GM23338 (cell line): Measurements from ENCODE around the gene GHRL. TPM values are rescaled to one million over a fixed set of nuclear protein-coding genes. Genes with fewer than 3 reads are reported as not detected.

Source experiments
- ATAC-seq: fragments of 200-7000 bp; cut with Tn5 transposase; 3 replicates; pipeline ENCODE4 v1.9.1; 2020
- DNase-seq: peaks from one replicate; pipeline ENCODE4 v3.0.0-alpha.2; 2015; ENCODE audit warnings: low spot score
- H2AFZ ChIP-seq: fragments of 200-600 bp; sonication (generic); 2 replicates; pipeline ENCODE4 v1.8.0; 2016; ENCODE audit warnings: antibody characterized with exemption, mild to moderate bottlenecking, moderate library complexity
- H3F3A ChIP-seq: fragments of 200-600 bp; sonication (generic); replicated peaks from 2 replicates; pipeline ENCODE4 v1.8.0; 2017; ENCODE audit warnings: antibody characterized with exemption, mixed run types, low read depth
- H3K27ac ChIP-seq: fragments of 200-600 bp; sonication (generic); 2 replicates; pipeline ENCODE4 v1.6.1; 2016; ENCODE audit warnings: low read depth
- H3K27me3 ChIP-seq: fragments of 200-600 bp; sonication (generic); 2 replicates; pipeline ENCODE4 v1.8.0; 2016; ENCODE audit warnings: mild to moderate bottlenecking, mixed run types, moderate library complexity; ENCODE audit not compliant: insufficient read depth
- H3K36me3 ChIP-seq: fragments of 200-600 bp; sonication (generic); 2 replicates; pipeline ENCODE4 v1.8.0; 2016; ENCODE audit warnings: mild to moderate bottlenecking; ENCODE audit not compliant: insufficient read depth
- H3K4me1 ChIP-seq: fragments of 200-600 bp; sonication (generic); 2 replicates; pipeline ENCODE4 v1.8.0; 2016; ENCODE audit warnings: mild to moderate bottlenecking, moderate library complexity; ENCODE audit not compliant: insufficient read depth
- H3K4me2 ChIP-seq: fragments of 200-600 bp; sonication (generic); 2 replicates; pipeline ENCODE4 v1.7.1; 2017; ENCODE audit warnings: mixed run types
- H3K4me3 ChIP-seq: fragments of 200-600 bp; sonication (generic); 2 replicates; pipeline ENCODE4 v1.6.1; 2016; ENCODE audit warnings: mixed run types
- H3K79me2 ChIP-seq: fragments of 200-600 bp; sonication (generic); replicated peaks from 2 replicates; pipeline ENCODE4 v1.8.0; 2017; ENCODE audit warnings: mild to moderate bottlenecking; ENCODE audit not compliant: insufficient read depth
- H3K9me2 ChIP-seq: fragments of 200-600 bp; sonication (generic); 2 replicates; pipeline ENCODE4 v1.8.0; 2017; ENCODE audit not compliant: insufficient read depth
- H4K20me1 ChIP-seq: fragments of 200-600 bp; sonication (generic); replicated peaks from 2 replicates; pipeline ENCODE4 v1.8.0; 2017; ENCODE audit warnings: mild to moderate bottlenecking; ENCODE audit not compliant: insufficient read depth
- H3K27ac Mint-ChIP-seq: 2 replicates; pipeline ENCODE4 v1.8.0; 2020; ENCODE audit warnings: inconsistent platforms, mild to moderate bottlenecking, moderate library complexity, mixed read lengths
- H3K27me3 Mint-ChIP-seq: 3 replicates; pipeline ENCODE4 v1.8.0; 2022; ENCODE audit warnings: low read depth, mild to moderate bottlenecking, moderate library complexity, mixed read lengths, inconsistent platforms; ENCODE audit not compliant: insufficient read depth, poor library complexity
- H3K36me3 Mint-ChIP-seq: 3 replicates; pipeline ENCODE4 v1.8.0; 2021; ENCODE audit warnings: low read depth, mild to moderate bottlenecking, inconsistent platforms, moderate library complexity, mixed read lengths
- H3K4me1 Mint-ChIP-seq: 3 replicates; pipeline ENCODE4 v1.8.0; 2020; ENCODE audit warnings: mild to moderate bottlenecking, inconsistent platforms, mixed read lengths
- H3K4me3 Mint-ChIP-seq: 3 replicates; pipeline ENCODE4 v1.8.0; 2021; ENCODE audit warnings: moderate library complexity, mild to moderate bottlenecking, inconsistent platforms, mixed read lengths
- H3K9me3 Mint-ChIP-seq: 3 replicates; pipeline ENCODE4 v1.8.0; 2020; ENCODE audit warnings: moderate library complexity, mild to moderate bottlenecking, inconsistent platforms, mixed read lengths
- CREB1 ChIP-seq: fragments of 250-450 bp; sonication (Bioruptor Pico); IDR thresholded peaks from 2 replicates; pipeline ENCODE4 v1.5.0; 2020; ENCODE audit warnings: low read depth, mild to moderate bottlenecking, moderate library complexity
- EZH2 ChIP-seq: fragments of 200-600 bp; sonication (generic); IDR thresholded peaks from one replicate; pipeline ENCODE4 v1.8.0; 2017; ENCODE audit warnings: antibody characterized with exemption, mild to moderate bottlenecking, low read depth; ENCODE audit not compliant: unreplicated experiment
- EZH2phosphoT487 ChIP-seq: fragments of 200-600 bp; sonication (generic); IDR thresholded peaks from one replicate; pipeline ENCODE4 v1.8.1; 2018; ENCODE audit warnings: antibody characterized with exemption; ENCODE audit not compliant: unreplicated experiment
- JUNB ChIP-seq: IDR thresholded peaks from one replicate; pipeline ENCODE4 v1.6.1; 2016; ENCODE audit warnings: antibody characterized with exemption; ENCODE audit not compliant: unreplicated experiment
- NANOG ChIP-seq: IDR thresholded peaks from 2 replicates; pipeline ENCODE4 v1.6.1; 2016; ENCODE audit warnings: antibody characterized with exemption, borderline replicate concordance
- POLR2AphosphoS5 ChIP-seq: IDR thresholded peaks from 2 replicates; pipeline ENCODE4 v1.6.1; 2016; ENCODE audit warnings: antibody characterized with exemption, low read depth
- STAT1 ChIP-seq: IDR thresholded peaks from one replicate; pipeline ENCODE4 v1.6.1; 2016; ENCODE audit warnings: antibody characterized with exemption; ENCODE audit not compliant: unreplicated experiment
- ZNF114 ChIP-seq: fragments of 250-450 bp; sonication (Bioruptor Pico); IDR thresholded peaks from 2 replicates; pipeline ENCODE4 v1.5.0; 2020; ENCODE audit warnings: mild to moderate bottlenecking, moderate library complexity
- ZNF331 ChIP-seq: fragments of 250-450 bp; sonication (Bioruptor Pico); IDR thresholded peaks from 2 replicates; pipeline ENCODE4 v1.5.0; 2020; ENCODE audit warnings: low read depth, mild to moderate bottlenecking, moderate library complexity
- long read RNA-seq: library from polyadenylated mRNA; unstranded; transcript quantifications from one replicate; pipeline ENCODE4 v2.0.0, GENCODE V29; 2020; ENCODE audit not compliant: unreplicated experiment
- polyA plus RNA-seq: library from polyadenylated mRNA; unstranded; fragments of >200 nt; fragmentation: Nextera tagmentation; extraction: Ambion mirVana; gene quantifications from 2 replicates; pipeline ENCODE4 v1.2.1, GENCODE V29; 2016
- total RNA-seq: library from RNA; depleted of rRNA; stranded (reverse); fragments of >200 nt; shearing (Covaris generic); gene quantifications from 2 replicates; pipeline ENCODE4 v1.2.3, GENCODE V29; 2014; rRNA removed
- TF ChIP-seq, protein P1 (sequence below): IDR thresholded peaks from one replicate; pipeline ENCODE4 v1.6.1; 2018; ENCODE audit warnings: antibody characterized with exemption; ENCODE audit not compliant: unreplicated experiment
- TF ChIP-seq, protein P2 (sequence below): IDR thresholded peaks from 2 replicates; pipeline ENCODE4 v1.6.1; 2016; ENCODE audit warnings: antibody characterized with exemption
- TF ChIP-seq, protein P3 (sequence below): fragments of 250-450 bp; sonication (Bioruptor Pico); IDR thresholded peaks from 2 replicates; pipeline ENCODE4 v1.5.0; 2020; ENCODE audit warnings: mild to moderate bottlenecking, moderate library complexity
- TF ChIP-seq, protein P4 (sequence below), 2 experiments: fragments of 200-600 bp in 1 of 2; sonication (generic) in 1 of 2; conservative IDR thresholded peaks; 2 replicates each; pipeline versions ENCODE4 v1.5.1 to v1.6.1; 2016 to 2017; ENCODE audit warnings: antibody characterized with exemption in 2 of 2, low read depth in 2 of 2, mild to moderate bottlenecking in 2 of 2, moderate library complexity in 1 of 2

GHRL gene, protein sequence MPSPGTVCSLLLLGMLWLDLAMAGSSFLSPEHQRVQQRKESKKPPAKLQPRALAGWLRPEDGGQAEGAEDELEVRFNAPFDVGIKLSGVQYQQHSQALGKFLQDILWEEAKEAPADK
- total RNA-seq (not detected in 2 replicates), polyA plus RNA-seq (0.52 and 0.78 TPM in 2 replicates)
- long read RNA-seq = 0 reads

DNA sequence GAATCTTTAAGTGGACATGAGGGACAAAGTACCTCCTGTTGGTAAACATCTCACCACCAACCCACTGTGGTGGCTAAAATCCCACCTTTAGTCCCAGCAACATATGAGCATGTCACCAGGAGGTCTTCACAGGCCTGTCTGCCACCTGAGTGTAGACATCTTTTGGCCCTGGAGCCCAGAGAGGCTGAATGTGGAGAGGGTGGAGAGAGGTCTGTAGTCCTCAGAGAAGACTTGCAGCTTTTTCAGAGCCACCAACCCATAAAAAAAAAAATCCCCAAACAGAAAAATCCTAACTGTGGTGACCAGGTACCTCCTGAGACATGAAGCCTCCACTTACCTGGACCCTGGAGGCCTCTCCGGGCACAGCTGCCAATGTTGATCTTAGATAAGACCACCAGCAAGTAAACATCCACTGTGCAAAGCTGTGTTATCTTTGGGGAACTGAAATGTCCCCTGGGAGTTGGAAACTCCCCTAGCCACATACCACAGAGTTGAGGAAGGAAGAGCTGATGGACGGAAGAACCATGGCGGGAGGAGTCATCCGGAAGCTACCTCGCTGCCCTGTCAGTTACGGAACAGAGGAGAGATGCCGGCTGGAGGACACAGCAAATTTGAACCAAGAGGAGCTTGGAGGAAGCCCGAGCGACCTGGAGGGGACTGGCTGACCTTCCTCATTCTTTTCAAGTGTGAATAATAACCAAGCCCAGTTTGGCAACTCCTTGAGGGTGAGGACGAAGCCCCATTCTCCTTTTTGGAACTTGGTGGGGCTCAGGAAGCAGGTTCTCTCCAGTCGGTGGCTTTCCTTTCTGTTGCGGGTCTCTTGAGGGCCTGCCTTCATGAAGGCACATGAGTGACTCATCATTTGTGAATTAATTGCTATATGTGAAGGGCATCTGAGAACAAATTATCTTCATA is at the start of gene GHRL:
TSS of gene GHRL (minus strand) at position 443 of the 915 bp plus-strand sequence. CDS start 2,767 bp downstream, outside the sequence.
- Mint-ChIP-seq H3K27me3 (no peaks in the 10 kb centered on the region), H3K27ac (peak within 1 kb of the TSS; percentile 73), H3K36me3 (peaks cover 10% of the 10 kb centered on the region), H3K4me1 (no peaks in the 10 kb centered on the region; the same call in 2 of the 3 replicates), H3K4me3 (no peak within 1 kb of the TSS), H3K9me3 (no peaks in the 10 kb centered on the region; the same call in 2 of the 3 replicates)
- H3F3A ChIP-seq = no peaks in the 10 kb centered on the region
- no peak for TF ChIP-seq CREB1 (CRISPR knock-in tag)
- TF ChIP-seq POLR2AphosphoS5 = no peak
- TF ChIP-seq ZNF114 = no peak
- TF ChIP-seq JUNB = no peak
- TF ChIP-seq, protein P1, sequence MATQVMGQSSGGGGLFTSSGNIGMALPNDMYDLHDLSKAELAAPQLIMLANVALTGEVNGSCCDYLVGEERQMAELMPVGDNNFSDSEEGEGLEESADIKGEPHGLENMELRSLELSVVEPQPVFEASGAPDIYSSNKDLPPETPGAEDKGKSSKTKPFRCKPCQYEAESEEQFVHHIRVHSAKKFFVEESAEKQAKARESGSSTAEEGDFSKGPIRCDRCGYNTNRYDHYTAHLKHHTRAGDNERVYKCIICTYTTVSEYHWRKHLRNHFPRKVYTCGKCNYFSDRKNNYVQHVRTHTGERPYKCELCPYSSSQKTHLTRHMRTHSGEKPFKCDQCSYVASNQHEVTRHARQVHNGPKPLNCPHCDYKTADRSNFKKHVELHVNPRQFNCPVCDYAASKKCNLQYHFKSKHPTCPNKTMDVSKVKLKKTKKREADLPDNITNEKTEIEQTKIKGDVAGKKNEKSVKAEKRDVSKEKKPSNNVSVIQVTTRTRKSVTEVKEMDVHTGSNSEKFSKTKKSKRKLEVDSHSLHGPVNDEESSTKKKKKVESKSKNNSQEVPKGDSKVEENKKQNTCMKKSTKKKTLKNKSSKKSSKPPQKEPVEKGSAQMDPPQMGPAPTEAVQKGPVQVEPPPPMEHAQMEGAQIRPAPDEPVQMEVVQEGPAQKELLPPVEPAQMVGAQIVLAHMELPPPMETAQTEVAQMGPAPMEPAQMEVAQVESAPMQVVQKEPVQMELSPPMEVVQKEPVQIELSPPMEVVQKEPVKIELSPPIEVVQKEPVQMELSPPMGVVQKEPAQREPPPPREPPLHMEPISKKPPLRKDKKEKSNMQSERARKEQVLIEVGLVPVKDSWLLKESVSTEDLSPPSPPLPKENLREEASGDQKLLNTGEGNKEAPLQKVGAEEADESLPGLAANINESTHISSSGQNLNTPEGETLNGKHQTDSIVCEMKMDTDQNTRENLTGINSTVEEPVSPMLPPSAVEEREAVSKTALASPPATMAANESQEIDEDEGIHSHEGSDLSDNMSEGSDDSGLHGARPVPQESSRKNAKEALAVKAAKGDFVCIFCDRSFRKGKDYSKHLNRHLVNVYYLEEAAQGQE = no peak
- no peak for TF ChIP-seq ZNF331 (CRISPR knock-in tag)
- no peak for TF ChIP-seq EZH2phosphoT487
- TF ChIP-seq, protein P2, sequence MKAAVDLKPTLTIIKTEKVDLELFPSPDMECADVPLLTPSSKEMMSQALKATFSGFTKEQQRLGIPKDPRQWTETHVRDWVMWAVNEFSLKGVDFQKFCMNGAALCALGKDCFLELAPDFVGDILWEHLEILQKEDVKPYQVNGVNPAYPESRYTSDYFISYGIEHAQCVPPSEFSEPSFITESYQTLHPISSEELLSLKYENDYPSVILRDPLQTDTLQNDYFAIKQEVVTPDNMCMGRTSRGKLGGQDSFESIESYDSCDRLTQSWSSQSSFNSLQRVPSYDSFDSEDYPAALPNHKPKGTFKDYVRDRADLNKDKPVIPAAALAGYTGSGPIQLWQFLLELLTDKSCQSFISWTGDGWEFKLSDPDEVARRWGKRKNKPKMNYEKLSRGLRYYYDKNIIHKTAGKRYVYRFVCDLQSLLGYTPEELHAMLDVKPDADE = no peak
- TF ChIP-seq, protein P3, sequence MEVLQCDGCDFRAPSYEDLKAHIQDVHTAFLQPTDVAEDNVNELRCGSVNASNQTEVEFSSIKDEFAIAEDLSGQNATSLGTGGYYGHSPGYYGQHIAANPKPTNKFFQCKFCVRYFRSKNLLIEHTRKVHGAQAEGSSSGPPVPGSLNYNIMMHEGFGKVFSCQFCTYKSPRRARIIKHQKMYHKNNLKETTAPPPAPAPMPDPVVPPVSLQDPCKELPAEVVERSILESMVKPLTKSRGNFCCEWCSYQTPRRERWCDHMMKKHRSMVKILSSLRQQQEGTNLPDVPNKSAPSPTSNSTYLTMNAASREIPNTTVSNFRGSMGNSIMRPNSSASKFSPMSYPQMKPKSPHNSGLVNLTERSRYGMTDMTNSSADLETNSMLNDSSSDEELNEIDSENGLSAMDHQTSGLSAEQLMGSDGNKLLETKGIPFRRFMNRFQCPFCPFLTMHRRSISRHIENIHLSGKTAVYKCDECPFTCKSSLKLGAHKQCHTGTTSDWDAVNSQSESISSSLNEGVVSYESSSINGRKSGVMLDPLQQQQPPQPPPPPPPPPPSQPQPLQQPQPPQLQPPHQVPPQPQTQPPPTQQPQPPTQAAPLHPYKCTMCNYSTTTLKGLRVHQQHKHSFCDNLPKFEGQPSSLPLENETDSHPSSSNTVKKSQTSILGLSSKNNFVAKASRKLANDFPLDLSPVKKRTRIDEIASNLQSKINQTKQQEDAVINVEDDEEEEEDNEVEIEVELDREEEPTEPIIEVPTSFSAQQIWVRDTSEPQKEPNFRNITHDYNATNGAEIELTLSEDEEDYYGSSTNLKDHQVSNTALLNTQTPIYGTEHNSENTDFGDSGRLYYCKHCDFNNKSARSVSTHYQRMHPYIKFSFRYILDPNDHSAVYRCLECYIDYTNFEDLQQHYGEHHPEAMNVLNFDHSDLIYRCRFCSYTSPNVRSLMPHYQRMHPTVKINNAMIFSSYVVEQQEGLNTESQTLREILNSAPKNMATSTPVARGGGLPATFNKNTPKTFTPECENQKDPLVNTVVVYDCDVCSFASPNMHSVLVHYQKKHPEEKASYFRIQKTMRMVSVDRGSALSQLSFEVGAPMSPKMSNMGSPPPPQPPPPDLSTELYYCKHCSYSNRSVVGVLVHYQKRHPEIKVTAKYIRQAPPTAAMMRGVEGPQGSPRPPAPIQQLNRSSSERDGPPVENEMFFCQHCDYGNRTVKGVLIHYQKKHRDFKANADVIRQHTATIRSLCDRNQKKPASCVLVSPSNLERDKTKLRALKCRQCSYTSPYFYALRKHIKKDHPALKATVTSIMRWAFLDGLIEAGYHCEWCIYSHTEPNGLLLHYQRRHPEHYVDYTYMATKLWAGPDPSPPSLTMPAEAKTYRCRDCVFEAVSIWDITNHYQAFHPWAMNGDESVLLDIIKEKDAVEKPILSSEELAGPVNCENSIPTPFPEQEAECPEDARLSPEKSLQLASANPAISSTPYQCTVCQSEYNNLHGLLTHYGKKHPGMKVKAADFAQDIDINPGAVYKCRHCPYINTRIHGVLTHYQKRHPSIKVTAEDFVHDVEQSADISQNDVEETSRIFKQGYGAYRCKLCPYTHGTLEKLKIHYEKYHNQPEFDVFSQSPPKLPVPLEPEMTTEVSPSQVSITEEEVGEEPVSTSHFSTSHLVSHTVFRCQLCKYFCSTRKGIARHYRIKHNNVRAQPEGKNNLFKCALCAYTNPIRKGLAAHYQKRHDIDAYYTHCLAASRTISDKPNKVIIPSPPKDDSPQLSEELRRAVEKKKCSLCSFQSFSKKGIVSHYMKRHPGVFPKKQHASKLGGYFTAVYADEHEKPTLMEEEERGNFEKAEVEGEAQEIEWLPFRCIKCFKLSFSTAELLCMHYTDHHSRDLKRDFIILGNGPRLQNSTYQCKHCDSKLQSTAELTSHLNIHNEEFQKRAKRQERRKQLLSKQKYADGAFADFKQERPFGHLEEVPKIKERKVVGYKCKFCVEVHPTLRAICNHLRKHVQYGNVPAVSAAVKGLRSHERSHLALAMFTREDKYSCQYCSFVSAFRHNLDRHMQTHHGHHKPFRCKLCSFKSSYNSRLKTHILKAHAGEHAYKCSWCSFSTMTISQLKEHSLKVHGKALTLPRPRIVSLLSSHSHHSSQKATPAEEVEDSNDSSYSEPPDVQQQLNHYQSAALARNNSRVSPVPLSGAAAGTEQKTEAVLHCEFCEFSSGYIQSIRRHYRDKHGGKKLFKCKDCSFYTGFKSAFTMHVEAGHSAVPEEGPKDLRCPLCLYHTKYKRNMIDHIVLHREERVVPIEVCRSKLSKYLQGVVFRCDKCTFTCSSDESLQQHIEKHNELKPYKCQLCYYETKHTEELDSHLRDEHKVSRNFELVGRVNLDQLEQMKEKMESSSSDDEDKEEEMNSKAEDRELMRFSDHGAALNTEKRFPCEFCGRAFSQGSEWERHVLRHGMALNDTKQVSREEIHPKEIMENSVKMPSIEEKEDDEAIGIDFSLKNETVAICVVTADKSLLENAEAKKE (CRISPR knock-in tag) = no peak
- no peak for TF ChIP-seq STAT1
- TF ChIP-seq, protein P4, sequence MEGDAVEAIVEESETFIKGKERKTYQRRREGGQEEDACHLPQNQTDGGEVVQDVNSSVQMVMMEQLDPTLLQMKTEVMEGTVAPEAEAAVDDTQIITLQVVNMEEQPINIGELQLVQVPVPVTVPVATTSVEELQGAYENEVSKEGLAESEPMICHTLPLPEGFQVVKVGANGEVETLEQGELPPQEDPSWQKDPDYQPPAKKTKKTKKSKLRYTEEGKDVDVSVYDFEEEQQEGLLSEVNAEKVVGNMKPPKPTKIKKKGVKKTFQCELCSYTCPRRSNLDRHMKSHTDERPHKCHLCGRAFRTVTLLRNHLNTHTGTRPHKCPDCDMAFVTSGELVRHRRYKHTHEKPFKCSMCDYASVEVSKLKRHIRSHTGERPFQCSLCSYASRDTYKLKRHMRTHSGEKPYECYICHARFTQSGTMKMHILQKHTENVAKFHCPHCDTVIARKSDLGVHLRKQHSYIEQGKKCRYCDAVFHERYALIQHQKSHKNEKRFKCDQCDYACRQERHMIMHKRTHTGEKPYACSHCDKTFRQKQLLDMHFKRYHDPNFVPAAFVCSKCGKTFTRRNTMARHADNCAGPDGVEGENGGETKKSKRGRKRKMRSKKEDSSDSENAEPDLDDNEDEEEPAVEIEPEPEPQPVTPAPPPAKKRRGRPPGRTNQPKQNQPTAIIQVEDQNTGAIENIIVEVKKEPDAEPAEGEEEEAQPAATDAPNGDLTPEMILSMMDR (conservative IDR thresholded peaks at IDR 0.05; ENCODE audit: low read depth in 2 of 2) = no peak
- TF ChIP-seq NANOG = no peak
- TF ChIP-seq EZH2 = no peak
- no peak within 1 kb of the TSS for H2AFZ ChIP-seq
- H3K4me2 ChIP-seq = no peak within 1 kb of the TSS
- no peak for ATAC-seq
- no peaks in the 10 kb centered on the region for H3K36me3 ChIP-seq
- H3K27me3 ChIP-seq = no peaks in the 10 kb centered on the region
- no peak for DNase-seq
- no peaks in the 10 kb centered on the region for H4K20me1 ChIP-seq
- H3K4me1 ChIP-seq = no peaks in the 10 kb centered on the region
- H3K4me3 ChIP-seq = no peak within 1 kb of the TSS
- H3K27ac ChIP-seq = no peak within 1 kb of the TSS
- no peaks in the 10 kb centered on the region for H3K9me2 ChIP-seq
- no peaks in the 10 kb centered on the region for H3K79me2 ChIP-seq
